ENCODE measurements around the gene PICK1.
"Not testable (repeated sequence)": the region's sequence is repeated elsewhere in the genome, so short reads cannot be mapped to it uniquely, and the experiment has no call there.

PICK1 gene

DNA sequence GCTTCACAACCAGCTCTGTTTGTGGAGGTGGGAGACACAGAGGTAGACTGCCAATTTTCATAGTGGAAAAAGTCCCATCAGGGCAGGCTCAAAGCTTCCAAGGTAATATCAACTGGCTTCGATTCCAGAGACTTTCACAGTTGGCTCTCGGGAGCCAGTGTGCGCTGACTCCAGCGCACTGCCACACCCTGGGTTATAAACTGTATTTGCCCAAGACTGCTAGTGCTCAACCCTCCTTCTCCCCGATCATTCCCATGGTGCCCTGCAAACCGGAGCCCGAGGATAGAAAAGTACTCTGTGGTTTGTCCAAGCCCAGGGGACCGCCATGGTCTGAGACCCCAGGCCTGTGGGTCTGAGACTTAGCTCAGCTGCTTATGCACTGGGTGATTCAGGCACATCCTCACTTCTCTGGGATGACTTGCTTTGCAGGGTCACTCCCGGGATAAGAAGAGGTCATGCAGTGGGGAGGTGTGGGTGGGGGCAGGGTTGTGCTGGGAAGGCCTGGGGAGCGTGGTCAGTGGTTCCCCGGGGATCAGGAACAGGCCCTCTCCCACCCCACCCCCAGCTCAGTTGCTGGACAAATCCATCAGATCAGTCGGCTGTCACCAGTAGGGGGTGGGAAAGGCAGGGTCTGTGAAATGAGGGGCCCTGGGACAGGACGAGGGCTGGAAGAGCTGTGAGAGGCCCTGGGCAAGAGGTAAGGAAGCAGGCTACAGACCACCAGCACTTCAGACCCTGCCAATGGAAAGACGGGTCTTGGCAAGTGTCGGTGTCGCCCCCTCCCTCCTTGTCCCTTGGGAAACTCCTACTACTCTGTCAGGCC is 26.7 kb upstream of the PICK1 start:
- DNase-seq (ENCODE audit: low spot score) = no peak

GRCh38 chr22:38031491-38031890 is 25.7 kb upstream of the PICK1 start:
- no peak for DNase-seq (ENCODE audit: low spot score)

DNA sequence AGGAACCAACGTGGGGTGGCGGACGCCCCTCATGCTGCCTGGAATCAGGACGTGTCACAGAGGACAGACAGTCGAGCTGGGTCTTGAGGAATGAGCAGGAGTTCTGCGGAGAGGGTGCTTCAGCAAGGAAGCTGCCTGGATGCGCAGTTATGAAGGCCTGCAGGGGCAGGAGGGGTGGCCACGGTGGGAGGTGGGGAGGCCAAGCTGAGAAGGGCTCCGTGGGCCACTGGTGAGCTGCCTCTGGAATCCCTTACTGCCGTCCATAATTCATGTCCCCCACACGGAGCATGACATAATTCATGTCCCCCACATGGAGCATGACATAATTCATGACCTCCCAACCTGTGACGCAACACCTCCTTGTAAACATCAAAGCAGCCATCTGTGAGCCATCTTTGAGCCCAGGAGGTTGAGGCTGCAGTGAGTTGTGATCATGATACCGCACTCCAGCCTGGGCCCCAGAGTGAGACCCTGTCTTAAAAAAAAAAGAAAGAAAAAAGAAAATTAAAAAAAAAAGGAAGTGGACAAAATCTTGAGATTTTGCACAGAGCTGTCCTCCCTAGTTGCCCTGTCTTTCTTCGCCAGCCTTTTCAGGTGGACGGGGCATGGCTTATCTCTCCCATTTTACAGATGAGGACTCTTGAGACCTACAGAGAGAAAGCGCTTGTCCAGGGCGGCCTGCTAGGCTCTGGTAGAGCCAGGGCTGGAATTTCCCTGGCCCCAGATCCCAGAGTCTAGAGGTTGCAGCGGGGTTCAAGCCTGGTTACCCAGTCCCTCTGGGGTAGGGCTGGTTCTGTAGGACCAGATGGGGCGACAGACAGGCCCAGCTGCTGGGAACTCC is 24.3 kb upstream of the PICK1 start:
- DNase-seq (ENCODE audit: low spot score) = no peak

DNA sequence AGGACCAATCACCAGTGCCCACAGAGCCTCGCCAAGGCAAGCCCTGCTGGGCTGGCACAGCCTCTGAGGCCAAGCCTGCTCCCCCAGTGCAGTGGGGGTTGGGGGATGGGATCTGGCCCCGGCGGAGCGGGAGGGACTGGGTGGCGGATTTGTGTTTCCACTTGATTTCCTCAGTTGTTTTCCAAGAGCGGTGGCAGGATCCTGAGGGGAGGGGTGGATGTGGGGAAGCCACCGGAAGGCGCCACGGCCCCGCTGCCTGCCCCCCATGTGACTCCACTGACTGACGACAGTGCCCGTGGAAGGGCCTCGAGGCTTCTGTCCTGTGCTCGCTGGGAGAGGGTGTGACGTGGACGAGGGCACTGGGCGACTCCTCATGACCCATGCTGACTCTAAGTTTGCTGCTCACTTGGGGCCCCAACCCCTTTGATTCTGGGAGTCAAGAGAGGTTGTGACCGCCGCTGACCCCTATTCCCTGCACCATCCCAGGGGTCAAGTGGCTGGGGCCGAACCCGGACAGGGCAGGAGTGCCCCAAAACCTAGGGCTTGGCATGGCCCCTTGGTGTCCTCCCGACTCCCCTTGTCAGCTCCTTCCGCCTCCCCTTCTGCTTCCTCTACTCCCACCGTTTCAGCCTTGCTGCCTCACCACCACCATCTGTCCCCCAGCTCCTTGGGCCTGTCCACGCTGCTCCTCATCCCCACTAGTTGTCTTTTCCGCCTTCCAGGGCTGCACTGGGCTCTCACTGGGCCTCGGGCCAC is 23.5 kb upstream of the PICK1 start:
- DNase-seq (ENCODE audit: low spot score) = no peak

DNA sequence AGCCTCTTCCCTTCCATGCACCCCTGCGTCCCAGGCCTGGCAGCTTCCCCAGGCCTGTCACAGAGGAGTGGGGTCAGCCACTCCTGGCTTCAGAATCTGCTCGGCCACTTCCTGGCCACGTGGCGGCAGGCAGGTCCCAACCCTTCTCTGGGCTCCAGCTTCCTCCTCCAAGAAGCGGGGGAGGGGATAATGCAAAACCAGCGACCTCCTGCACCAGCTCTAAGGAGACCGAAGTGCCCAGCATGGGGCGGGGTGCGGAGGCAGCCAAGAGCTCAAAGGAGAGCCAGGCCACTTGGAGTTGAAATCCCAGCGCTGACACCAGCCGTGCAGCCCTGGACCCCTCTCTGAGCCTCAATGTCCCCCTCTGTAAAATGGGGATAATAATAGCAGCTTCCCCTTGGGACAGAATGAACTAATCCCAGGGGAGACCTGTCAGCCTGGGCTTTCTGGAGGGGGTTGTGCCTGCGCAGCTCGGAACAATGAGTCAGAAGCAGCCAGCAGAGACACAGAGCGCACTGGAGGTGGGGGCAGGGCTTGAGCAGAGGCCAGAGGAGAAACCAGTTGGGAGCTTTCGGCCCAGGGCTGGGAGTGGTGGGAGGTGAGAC is 22.8 kb upstream of the PICK1 start:
- no peak for DNase-seq (ENCODE audit: low spot score)

GRCh38 chr22:38034884-38035529 is 22.2 kb upstream of the PICK1 start:
- no peak for DNase-seq (ENCODE audit: low spot score)

DNA sequence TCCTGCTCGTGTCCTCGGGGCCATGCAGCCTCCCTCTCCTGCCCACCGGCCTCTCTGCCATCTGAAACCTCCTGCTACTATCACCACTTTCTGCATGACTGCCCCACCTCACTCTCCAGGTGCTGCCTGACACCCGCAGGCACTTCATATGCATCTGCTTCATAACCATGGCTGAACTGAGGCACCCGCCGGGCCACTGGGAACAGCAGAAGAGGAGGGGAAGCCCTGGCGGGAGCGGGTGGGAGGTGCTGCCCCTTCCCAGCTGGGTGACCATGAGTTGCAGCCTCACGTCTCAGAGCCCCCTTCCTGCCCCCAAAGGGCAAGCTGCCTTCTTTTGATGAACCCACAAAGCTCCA is 21.7 kb upstream of the PICK1 start:
- no peak for DNase-seq (ENCODE audit: low spot score)

- no peak for DNase-seq (ENCODE audit: low spot score)
Measured at GRCh38 chr22:38036392-38037062, 20.7 kb upstream of the PICK1 start.

DNA sequence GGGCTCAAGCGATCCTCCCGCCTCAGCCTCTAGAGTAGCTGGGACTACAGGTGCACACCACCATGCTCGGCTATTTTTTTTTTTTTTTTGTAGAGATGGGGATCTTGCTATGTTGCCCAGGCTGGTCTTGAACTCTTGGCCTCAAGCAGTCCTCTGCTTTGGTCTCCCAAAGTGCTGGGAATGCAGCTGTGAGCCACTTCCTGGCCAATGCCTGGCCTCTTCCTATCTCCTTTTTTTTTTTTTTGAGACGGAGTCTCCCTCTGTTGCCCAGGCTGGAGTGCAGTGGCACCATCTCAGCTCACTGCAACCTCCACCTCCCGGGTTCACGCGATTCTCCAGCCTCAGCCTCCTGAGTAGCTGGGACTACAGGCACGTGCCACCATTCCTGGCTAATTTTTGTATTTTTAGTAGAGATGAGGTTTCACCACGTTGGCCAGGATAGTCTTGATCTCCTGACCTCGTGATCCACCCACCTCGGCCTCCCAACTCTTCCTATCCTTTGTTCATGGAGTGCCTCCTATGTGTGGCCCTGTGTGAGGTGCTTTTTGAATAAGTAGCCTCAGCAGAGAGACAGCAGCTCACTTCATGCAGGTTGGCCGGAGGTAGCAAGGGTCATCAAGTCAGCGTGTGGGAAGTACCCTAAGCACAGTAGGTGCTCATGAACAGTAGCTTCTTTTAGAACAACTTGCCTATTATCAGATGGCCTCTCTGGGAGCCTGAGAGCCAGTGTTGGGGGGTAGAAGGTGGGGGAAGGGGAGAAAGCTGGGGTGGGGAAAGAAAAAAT is 19.6 kb upstream of the PICK1 start:
- not testable (repeated sequence) for DNase-seq (ENCODE audit: low spot score)

DNA sequence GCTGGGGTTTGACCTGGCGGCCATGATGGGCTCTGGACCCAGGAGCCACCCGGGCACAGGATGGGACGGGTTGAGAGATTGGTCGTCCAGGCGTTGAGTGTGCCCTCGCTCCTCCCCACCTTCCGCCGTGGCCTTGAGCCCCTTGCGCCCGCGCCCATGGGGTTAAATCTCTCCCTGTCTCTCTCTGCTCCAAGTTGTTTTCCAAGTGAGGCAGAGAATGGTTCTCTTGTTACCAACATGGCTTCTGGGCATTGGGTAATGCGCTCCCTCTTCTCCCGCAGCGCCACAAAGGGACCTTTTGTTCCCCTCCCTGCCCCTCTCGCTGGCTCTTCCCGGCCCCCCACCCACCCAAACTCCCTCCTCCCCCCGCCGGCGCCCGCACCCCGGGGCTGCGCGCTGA is 18.8 kb upstream of the PICK1 start:
- no peak for DNase-seq (ENCODE audit: low spot score)

DNA sequence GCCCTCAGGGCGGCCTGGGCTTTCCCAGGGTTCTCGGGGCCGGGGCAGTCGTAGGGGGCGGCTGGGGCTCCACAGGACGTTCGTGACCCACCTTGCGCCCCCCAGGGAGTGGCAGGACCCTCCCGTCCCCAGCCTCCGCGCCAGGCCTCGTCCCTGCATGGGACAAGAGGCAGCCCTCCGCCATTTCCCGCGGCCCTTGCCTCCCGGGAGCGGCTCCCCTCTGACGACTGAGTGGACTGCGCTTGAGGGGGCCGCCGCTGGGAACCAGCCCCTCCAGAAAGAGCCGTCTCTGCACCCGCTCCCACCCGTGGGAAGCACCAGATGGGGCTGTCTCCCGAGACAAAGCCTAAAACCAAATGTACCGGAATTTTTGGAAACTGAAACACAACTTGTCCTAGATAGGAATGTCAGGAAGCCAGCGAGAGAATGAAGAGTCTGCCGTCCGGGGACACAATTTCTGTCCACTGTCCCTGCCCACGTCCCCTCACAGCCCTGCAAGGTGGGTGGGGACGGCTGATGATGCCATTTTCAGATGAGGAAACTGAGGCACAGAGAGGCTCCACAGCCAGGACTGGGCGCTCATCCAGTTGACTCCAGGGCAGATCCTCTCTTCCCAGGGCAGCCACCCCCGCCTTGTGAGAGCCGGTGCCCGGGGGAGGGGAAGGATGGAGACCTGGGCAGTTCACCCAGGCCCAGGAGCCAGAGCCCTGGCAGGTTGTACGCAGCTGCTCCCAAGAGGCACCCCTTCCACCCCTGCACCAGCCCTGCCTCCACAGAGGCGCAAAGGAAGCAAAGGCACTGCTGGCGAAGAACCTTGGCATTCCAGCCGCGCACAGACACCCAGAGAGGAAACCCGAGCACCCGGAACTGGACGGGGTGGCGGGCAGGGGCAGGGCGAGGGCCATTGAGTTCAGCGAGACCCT is 18.1 kb upstream of the PICK1 start:
- DNase-seq (ENCODE audit: low spot score) = no peak

DNA sequence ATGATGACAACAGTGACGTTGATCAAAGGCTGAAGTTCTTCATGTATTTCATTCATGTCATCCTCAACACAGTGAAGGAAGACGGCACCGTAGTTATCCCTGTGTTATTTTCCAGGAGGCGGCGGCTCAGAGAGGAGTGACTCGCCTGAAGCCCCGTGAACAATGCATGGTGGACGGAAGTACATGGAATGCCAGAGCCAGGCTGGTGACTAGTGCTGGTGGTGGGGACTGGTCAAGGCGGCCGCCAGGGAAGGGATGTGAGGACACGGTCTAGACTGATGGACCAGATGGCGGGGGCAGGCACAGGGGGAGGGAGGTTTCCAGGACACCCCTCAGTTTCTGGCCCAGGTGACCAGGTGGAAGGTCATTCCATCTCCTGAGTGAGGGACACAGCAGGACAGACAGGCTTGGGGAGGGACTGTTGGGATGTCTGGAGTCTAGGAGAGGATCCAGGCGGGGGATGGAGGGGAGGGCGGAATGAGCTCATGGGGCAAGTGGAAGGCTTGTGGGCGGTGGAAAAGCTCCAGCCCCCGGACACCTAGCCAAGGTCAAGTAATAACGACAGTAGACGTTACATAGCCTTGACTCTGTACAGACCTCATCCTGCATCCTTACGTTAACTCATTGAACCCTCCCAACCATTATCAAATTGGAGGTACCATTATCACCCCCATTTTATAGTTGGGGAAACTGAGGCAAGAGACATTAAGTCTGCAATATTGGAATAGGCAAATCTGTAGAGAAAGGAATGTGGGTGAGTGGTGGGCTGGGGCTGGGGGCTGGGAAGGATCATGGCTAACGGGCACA is 16.0 kb upstream of the PICK1 start:
- DNase-seq (ENCODE audit: low spot score) = no peak

DNA sequence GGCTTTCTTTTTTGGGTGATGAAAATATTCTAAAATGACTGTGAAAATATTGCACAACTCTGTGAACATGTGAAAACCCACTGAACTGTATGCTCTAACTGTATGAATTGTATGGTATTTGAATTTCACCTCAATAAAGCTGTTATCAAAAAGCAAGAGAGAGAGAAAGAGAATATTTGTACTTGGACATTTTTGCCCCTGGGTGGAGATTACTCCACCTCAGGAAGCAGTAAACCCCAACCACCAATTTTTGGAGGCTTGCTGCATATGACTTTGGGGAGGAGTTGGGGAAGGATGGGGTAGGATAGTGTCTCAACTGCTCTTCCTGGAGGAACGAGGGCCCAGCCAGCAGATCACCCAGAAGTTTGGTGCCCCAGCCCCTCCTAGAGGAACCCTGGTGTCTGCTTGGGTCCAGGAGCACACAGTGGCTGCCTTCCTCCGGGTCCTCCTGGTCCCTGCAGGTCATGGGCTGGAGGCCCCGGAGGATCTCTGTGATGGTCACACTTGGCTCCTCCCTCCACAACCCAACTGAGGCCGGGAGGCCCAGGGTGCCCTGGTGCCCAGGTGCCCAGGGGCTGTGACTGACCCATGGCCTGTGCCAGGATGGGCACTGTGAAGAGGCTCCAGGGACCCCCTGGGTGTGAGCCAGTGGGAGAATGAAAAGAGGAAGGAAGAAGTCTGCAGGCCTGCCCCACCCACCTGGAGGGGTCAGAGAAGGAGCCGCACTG is 15.3 kb upstream of the PICK1 start:
- DNase-seq (ENCODE audit: low spot score) = no peak

GRCh38 chr22:38042488-38042790 is 14.8 kb upstream of the PICK1 start:
- no peak for DNase-seq (ENCODE audit: low spot score)

DNA sequence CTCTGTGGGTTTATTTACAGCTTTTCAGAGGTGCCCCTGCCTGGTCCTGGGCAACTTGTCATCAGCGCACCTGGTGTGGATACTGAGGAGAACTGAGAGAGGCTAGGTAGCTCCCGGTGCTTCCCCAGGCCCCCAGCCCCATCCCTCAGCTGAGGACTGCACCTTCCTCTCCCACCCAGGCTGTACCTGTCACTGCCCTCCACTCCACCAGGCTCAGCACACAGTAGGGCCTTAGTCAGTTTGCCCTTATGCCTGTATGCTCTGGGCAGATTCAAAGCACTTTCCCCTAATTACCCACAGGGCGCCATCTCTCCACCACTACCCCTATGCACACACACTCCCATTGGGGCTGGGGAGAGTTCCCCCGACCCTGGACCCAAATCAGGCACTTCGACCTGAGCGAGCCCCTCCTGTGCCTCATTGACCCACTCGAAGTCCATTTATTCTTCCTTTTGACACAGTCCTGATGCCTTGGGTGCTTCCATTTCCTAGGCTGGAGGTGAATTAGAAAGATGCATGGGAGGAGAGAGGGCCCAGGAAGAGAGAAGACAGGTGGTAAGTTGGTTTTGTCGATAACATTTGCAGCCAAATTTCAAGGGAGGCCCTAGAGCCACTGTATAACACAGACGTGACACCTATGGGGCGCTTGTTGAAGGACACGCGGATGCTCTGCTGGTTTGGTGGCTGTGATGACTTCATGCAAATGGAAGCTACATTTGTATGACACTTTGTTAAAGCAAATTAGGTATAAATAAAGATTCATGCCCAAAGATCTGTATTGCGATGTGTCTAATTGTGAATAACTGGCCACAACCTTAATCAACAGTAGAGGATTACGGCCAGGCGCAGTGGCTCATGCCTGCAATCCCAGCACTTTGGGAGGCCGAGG is 13.8 kb upstream of the PICK1 start:
- DNase-seq (ENCODE audit: low spot score) = no peak

- DNase-seq (ENCODE audit: low spot score) = no peak
Measured at GRCh38 chr22:38046070-38046748, 11.0 kb upstream of the PICK1 start.
